NT2/D1 (cell line): ENCODE measurements around the gene KNG1.

Experiments
- DNase-seq: peaks from one replicate; pipeline ENCODE4 v3.0.0-alpha.2; 2011; ENCODE audit warnings: low read depth, low spot score
- H3K27me3 ChIP-seq: 2 replicates; pipeline ENCODE4 v1.6.0; 2011; ENCODE audit warnings: mild to moderate bottlenecking; ENCODE audit not compliant: insufficient read length, insufficient read depth
- H3K36me3 ChIP-seq: 2 replicates; pipeline ENCODE4 v1.6.1; 2011; ENCODE audit warnings: mild to moderate bottlenecking, low read length, mixed read lengths; ENCODE audit not compliant: insufficient read depth, insufficient read length
- H3K4me1 ChIP-seq: 2 replicates; pipeline ENCODE4 v1.5.1; 2011; ENCODE audit not compliant: insufficient read depth, insufficient read length
- H3K4me3 ChIP-seq: 2 replicates; pipeline ENCODE4 v1.5.1; 2011; ENCODE audit warnings: low read depth; ENCODE audit not compliant: insufficient read length
- H3K9ac ChIP-seq: 2 replicates; pipeline ENCODE4 v1.6.0; 2011; ENCODE audit warnings: low read depth; ENCODE audit not compliant: insufficient read length
- H3K9me3 ChIP-seq: 2 replicates; pipeline ENCODE4 v1.5.1; 2011; ENCODE audit warnings: mild to moderate bottlenecking, low read length; ENCODE audit not compliant: insufficient read depth
- SUZ12 ChIP-seq: IDR thresholded peaks from 2 replicates; pipeline ENCODE4 v1.6.1; 2011; ENCODE audit not compliant: insufficient read length, insufficient read depth; ENCODE audit errors: extremely low read depth
- YY1 ChIP-seq: IDR thresholded peaks from 2 replicates; pipeline ENCODE4 v1.6.1; 2011; ENCODE audit not compliant: insufficient read length, insufficient read depth
- ZNF274 ChIP-seq: IDR thresholded peaks from 2 replicates; pipeline ENCODE4 v1.6.1; 2011; ENCODE audit warnings: mild to moderate bottlenecking, low read depth, low read length

The KNG1 gene

DNA sequence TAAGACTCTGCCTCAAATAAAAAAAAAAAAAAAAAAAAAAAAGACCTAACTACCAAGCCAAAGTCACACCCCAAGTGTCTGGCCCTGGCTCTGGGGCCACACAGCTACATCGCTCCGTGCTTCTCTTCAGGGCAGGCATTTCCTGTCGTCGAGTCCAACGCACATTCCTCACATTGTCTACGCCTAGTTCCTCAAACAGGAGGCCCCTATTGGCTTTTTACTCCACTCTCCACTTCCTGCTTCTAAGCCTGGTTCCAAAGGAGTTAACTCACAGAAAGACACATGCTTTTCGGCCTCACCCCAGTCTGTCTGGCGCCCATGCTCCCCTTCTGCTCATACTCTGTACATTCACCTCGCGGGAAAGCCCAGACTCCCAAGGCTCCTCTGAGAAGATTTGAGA is 28.8 kb downstream of the KNG1 start:
- TF ChIP-seq YY1 (no peak), ZNF274 (no peak), SUZ12 (no peak)
- Histone ChIP-seq H3K27me3 (no peaks in the 10 kb centered on the region), H3K4me3 (no peak overlapping the region), H3K36me3 (no peaks in the 10 kb centered on the region), H3K9ac (no peak overlapping the region), H3K4me1 (no peaks in the 10 kb centered on the region), H3K9me3 (no peaks in the 10 kb centered on the region)
- peak; percentile 83 for DNase-seq

- Histone ChIP-seq H3K4me1 (peaks cover 4% of the 10 kb centered on the region), H3K27me3 (no peaks in the 10 kb centered on the region), H3K4me3 (no peak overlapping the region), H3K9ac (no peak overlapping the region), H3K9me3 (no peaks in the 10 kb centered on the region), H3K36me3 (no peaks in the 10 kb centered on the region)
- TF ChIP-seq YY1: no peak
- no peak for DNase-seq
Measured at GRCh38 chr3:186750316-186750715, 33.2 kb downstream of the KNG1 start.

DNA sequence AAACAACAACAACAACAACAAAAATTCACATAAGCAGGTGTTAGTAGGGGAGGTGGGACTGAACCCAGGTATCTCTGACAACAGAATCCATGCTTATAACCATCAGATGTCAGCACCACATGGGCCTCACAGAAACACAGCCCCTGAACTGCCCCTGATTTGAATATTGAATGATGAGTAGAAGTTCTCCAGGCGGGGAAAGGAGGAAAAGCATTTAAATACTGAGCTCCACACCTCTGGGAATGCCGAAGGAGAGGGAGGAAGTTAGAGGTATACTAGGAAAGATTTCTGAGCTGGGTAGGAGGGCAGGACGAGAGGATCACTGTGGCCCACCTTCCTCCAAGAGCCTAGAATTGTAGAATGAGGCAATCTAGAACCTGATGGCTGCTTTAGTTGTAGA is 34.3 kb downstream of the KNG1 start:
- Histone ChIP-seq H3K27me3 (no peaks in the 10 kb centered on the region), H3K9ac (no peak overlapping the region), H3K36me3 (no peaks in the 10 kb centered on the region), H3K4me1 (peaks cover 4% of the 10 kb centered on the region), H3K4me3 (no peak overlapping the region), H3K9me3 (no peaks in the 10 kb centered on the region)
- TF ChIP-seq SUZ12: no peak
- no peak for TF ChIP-seq ZNF274
- TF ChIP-seq YY1: no peak
- no peak for DNase-seq

DNA sequence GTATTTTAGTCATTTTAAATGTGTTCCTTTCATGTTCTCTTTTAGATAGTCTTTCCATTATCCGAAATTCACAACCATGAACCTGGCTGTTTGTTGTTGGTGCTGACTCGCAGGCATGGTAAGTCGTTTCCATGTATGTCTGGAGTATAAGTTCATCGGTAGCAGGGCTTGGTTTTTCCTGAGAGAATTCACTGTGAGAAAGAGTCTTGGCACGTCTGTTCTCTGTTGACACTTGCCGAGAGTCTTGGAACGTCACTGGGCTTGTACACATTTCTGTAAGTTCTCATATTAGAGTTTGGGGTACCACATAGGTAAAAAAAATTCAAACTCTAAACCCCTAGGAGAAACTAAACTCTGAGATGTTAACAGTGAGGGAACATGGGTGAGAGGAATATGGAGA is 36.8 kb downstream of the KNG1 start:
- no peak overlapping the region for H3K9ac ChIP-seq
- no peak for TF ChIP-seq YY1
- TF ChIP-seq ZNF274: no peak
- TF ChIP-seq SUZ12: no peak
- H3K9me3 ChIP-seq: no peaks in the 10 kb centered on the region
- no peak overlapping the region for H3K4me3 ChIP-seq
- peaks cover 4% of the 10 kb centered on the region for H3K4me1 ChIP-seq
- DNase-seq: no peak
- no peaks in the 10 kb centered on the region for H3K27me3 ChIP-seq
- H3K36me3 ChIP-seq: no peaks in the 10 kb centered on the region

- no peak for DNase-seq
- Histone ChIP-seq H3K9me3 (no peaks in the 10 kb centered on the region), H3K36me3 (no peaks in the 10 kb centered on the region), H3K4me1 (peaks cover 4% of the 10 kb centered on the region), H3K9ac (no peak overlapping the region), H3K4me3 (no peak overlapping the region), H3K27me3 (no peaks in the 10 kb centered on the region)
- no peak for TF ChIP-seq YY1
- TF ChIP-seq SUZ12: no peak
- no peak for TF ChIP-seq ZNF274
Measured at GRCh38 chr3:186754871-186755270, 37.7 kb downstream of the KNG1 start.

- no peak overlapping the region for H3K9ac ChIP-seq
- H3K27me3 ChIP-seq: no peaks in the 10 kb centered on the region
- no peak for TF ChIP-seq YY1
- no peak overlapping the region for H3K4me3 ChIP-seq
- H3K36me3 ChIP-seq: no peaks in the 10 kb centered on the region
- H3K9me3 ChIP-seq: no peaks in the 10 kb centered on the region
- H3K4me1 ChIP-seq: no peaks in the 10 kb centered on the region
- no peak for DNase-seq
Measured at GRCh38 chr3:186757214-186757613, 40.1 kb downstream of the KNG1 start.

DNA sequence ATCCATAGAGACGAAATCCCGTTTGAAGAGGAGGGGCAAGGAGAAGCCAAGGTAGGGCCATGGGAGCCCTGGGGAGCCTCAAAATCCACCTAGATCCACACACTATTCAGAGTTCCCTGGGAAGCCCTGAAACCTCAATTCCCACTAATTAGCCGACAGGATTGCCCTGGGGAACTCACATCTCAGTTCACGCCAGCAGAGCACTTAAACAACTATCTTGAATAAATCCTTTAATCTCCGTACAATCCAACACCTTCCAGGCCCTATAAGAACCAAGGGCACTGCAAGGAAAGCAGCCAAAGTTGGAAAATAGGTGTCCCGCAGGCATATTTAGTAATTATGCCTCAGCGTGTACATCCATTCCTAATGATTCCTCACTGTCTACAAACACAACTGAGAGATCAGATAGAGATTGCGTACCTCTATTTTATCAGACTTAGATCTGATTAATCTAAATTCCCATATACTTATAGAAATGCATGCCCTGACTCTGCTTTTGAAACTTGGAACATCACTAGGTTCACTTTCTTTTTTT is 40.6 kb downstream of the KNG1 start:
- H3K4me3 ChIP-seq: no peak overlapping the region
- H3K27me3 ChIP-seq: no peaks in the 10 kb centered on the region
- no peaks in the 10 kb centered on the region for H3K4me1 ChIP-seq
- H3K36me3 ChIP-seq: no peaks in the 10 kb centered on the region
- no peaks in the 10 kb centered on the region for H3K9me3 ChIP-seq
- no peak overlapping the region for H3K9ac ChIP-seq
- TF ChIP-seq YY1: no peak
- no peak for TF ChIP-seq SUZ12
- TF ChIP-seq ZNF274: no peak
- no peak for DNase-seq

DNA sequence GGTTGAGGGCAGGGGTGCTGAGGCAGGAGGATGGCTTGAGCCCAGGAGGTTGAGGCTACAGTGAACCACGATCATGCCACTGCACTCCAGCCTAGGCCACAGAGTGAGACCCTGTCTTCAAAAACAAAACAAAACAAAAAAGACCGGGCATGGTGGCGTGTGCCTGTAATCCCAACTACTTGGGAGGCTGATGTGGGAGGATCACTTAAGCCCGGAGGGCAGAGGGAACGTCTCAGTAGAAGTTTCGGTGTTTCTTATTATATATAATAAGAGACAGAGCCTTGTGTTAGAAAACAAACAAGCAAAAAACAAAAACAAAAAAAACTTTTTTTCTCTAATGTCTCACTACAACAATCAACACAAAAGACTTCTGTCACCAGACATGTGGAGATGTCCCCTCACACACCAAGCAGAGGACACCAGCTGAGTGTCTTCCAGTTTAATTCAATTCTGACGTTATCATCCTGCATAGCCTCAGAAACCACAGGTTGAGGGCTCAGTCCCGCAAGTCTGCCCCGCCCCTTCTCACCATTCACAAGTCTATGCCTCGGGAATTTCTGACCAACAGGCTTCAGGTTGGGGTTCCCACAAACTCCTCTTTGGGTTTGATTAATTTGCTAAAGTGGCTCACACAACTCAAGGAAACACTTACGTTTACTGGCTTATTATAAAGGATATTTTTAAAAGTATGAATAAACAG is 42.2 kb downstream of the KNG1 start:
- TF ChIP-seq SUZ12: no peak
- TF ChIP-seq YY1: no peak
- no peak for TF ChIP-seq ZNF274
- no peak overlapping the region for H3K9ac ChIP-seq
- H3K4me1 ChIP-seq: no peaks in the 10 kb centered on the region
- no peaks in the 10 kb centered on the region for H3K36me3 ChIP-seq
- no peaks in the 10 kb centered on the region for H3K27me3 ChIP-seq
- no peak overlapping the region for H3K4me3 ChIP-seq
- H3K9me3 ChIP-seq: no peaks in the 10 kb centered on the region
- DNase-seq: no peak
